HEK293 (cell line): ENCODE measurements around the gene RSPRY1.

Source experiments
- CTCF ChIA-PET: fragments of 350-600 bp; formaldehyde crosslinking; extraction: SDS; loops from one replicate; lab custom pipeline; 2021; ENCODE audit warnings: antibody characterized with exemption; lab: Yijun Ruan, JAX
- POLR2A ChIA-PET: fragments of 300-600 bp; formaldehyde crosslinking; extraction: SDS; loops from one replicate; lab custom pipeline; 2020; ENCODE audit warnings: antibody characterized with exemption, inconsistent platforms; lab: Yijun Ruan, JAX
- H3K27ac ChIP-seq: fragments of 200-500 bp; sonication (Bioruptor generic); 2 replicates; pipeline ENCODE4 v1.5.1; 2014; ENCODE audit warnings: low read depth, low read length, control low read depth, inconsistent platforms; ENCODE audit errors: extremely low read depth
- H3K36me3 ChIP-seq, 2 experiments: fragments of 200-500 bp in 1 of 2; sonication (Bioruptor generic) in 1 of 2; 1 replicate in 1 of 2; 2 replicates in 1 of 2; pipeline ENCODE4 v1.5.1; 2014 to 2017; ENCODE audit warnings: inconsistent platforms in 2 of 2, low read length in 2 of 2; ENCODE audit not compliant: control insufficient read depth in 2 of 2, insufficient read depth in 1 of 2
- H3K4me1 ChIP-seq: fragments of 200-500 bp; sonication (Bioruptor generic); 2 replicates; pipeline ENCODE4 v1.5.1; 2014; ENCODE audit warnings: mild to moderate bottlenecking, low read length, inconsistent platforms; ENCODE audit not compliant: control insufficient read depth, insufficient read depth
- H3K4me3 ChIP-seq: 2 replicates; pipeline ENCODE4 v1.5.1; 2011; ENCODE audit warnings: low read depth, mild to moderate bottlenecking, control low read depth, low read length, moderate library complexity
- H3K9me3 ChIP-seq: fragments of 200-500 bp; sonication (Bioruptor generic); 2 replicates; pipeline ENCODE4 v1.5.1; 2014; ENCODE audit warnings: low read depth, low read length, inconsistent platforms; ENCODE audit not compliant: control insufficient read depth, insufficient read depth
- GFI1B ChIP-seq: fragments of 450-650 bp; formaldehyde crosslinking; IDR thresholded peaks from 2 replicates; pipeline ENCODE4 v1.5.1; 2016; ENCODE audit warnings: missing biosample characterization, missing genetic modification characterization
- GLI2 ChIP-seq: fragments of 450-650 bp; formaldehyde crosslinking; IDR thresholded peaks from 2 replicates; pipeline ENCODE4; 2017; ENCODE audit warnings: missing biosample characterization, missing genetic modification characterization, low read depth, borderline replicate concordance
- GLI4 ChIP-seq: fragments of 450-650 bp; formaldehyde crosslinking; IDR thresholded peaks from 2 replicates; pipeline ENCODE4 v1.5.1; 2016; ENCODE audit warnings: missing biosample characterization, missing genetic modification characterization
- GLIS2 ChIP-seq: fragments of 450-650 bp; formaldehyde crosslinking; IDR thresholded peaks from 2 replicates; pipeline ENCODE4 v1.5.1; 2016; ENCODE audit warnings: missing biosample characterization, missing genetic modification characterization
- ZBTB44 ChIP-seq: fragments of 450-650 bp; IDR thresholded peaks from 2 replicates; pipeline ENCODE4 v1.5.1; 2018; ENCODE audit warnings: missing biosample characterization, mild to moderate bottlenecking, missing genetic modification characterization
- ZNF10 ChIP-seq: fragments of 450-650 bp; formaldehyde crosslinking; IDR thresholded peaks from 2 replicates; pipeline ENCODE4 v1.5.1; 2017; ENCODE audit warnings: missing biosample characterization, missing genetic modification characterization
- ZNF112 ChIP-seq: fragments of 450-650 bp; formaldehyde crosslinking; IDR thresholded peaks from 2 replicates; pipeline ENCODE4 v1.5.0; 2017; ENCODE audit warnings: missing biosample characterization, missing genetic modification characterization
- ZNF121 ChIP-seq: fragments of 450-650 bp; formaldehyde crosslinking; IDR thresholded peaks from 2 replicates; pipeline ENCODE4 v1.5.1; 2016; ENCODE audit warnings: missing biosample characterization, missing genetic modification characterization
- ZNF155 ChIP-seq: fragments of 450-650 bp; formaldehyde crosslinking; IDR thresholded peaks from 2 replicates; pipeline ENCODE4 v1.5.1; 2016; ENCODE audit warnings: missing biosample characterization, missing genetic modification characterization
- ZNF174 ChIP-seq: fragments of 450-650 bp; formaldehyde crosslinking; IDR thresholded peaks from 2 replicates; pipeline ENCODE4 v1.5.0; 2017; ENCODE audit warnings: missing biosample characterization, mild to moderate bottlenecking, missing genetic modification characterization
- ZNF280D ChIP-seq: fragments of 450-650 bp; formaldehyde crosslinking; IDR thresholded peaks from 2 replicates; pipeline ENCODE4 v1.5.1; 2016; ENCODE audit warnings: missing biosample characterization, missing genetic modification characterization
- ZNF433 ChIP-seq: fragments of 450-650 bp; formaldehyde crosslinking; IDR thresholded peaks from 2 replicates; pipeline ENCODE4 v1.5.1; 2016; ENCODE audit warnings: missing biosample characterization, missing genetic modification characterization, low read depth
- ZNF449 ChIP-seq: fragments of 450-650 bp; formaldehyde crosslinking; IDR thresholded peaks from 2 replicates; pipeline ENCODE4 v1.5.1; 2017; ENCODE audit warnings: missing biosample characterization, mild to moderate bottlenecking, missing genetic modification characterization, moderate library complexity
- ZNF510 ChIP-seq: fragments of 450-650 bp; formaldehyde crosslinking; IDR thresholded peaks from 2 replicates; pipeline ENCODE4 v1.5.1; 2018; ENCODE audit warnings: mild to moderate bottlenecking, missing genetic modification characterization, missing biosample characterization; ENCODE audit not compliant: insufficient replicate concordance
- ZNF623 ChIP-seq: fragments of 450-650 bp; formaldehyde crosslinking; IDR thresholded peaks from 2 replicates; pipeline ENCODE4 v1.5.1; 2016; ENCODE audit warnings: missing biosample characterization, missing genetic modification characterization
- ZNF624 ChIP-seq: fragments of 450-650 bp; formaldehyde crosslinking; IDR thresholded peaks from 2 replicates; pipeline ENCODE4 v1.5.1; 2017; ENCODE audit warnings: missing biosample characterization, missing genetic modification characterization
- ZNF664 ChIP-seq: fragments of 450-650 bp; formaldehyde crosslinking; IDR thresholded peaks from 2 replicates; pipeline ENCODE4 v1.5.1; 2016; ENCODE audit warnings: missing biosample characterization, missing genetic modification characterization
- ZNF677 ChIP-seq: fragments of 450-650 bp; IDR thresholded peaks from 2 replicates; pipeline ENCODE4 v1.5.0; 2018; ENCODE audit warnings: missing biosample characterization, mild to moderate bottlenecking, missing genetic modification characterization, moderate library complexity
- ZNF701 ChIP-seq: fragments of 450-650 bp; formaldehyde crosslinking; IDR thresholded peaks from 2 replicates; pipeline ENCODE4 v1.5.1; 2016; ENCODE audit warnings: missing biosample characterization, missing genetic modification characterization
- ZNF704 ChIP-seq: fragments of 450-650 bp; formaldehyde crosslinking; IDR thresholded peaks from 2 replicates; pipeline ENCODE4 v1.5.1; 2016; ENCODE audit warnings: missing biosample characterization, missing genetic modification characterization

RSPRY1 gene

GRCh38 chr16:57209780-57210179, 23.7 kb downstream of the RSPRY1 start:
- Histone ChIP-seq H3K36me3 (peaks cover 34 to 80% of the 10 kb centered on the region in 2 experiments), H3K27ac (no peak overlapping the region), H3K4me1 (no peaks in the 10 kb centered on the region), H3K9me3 (no peaks in the 10 kb centered on the region)
- ChIA-PET CTCF (no interaction called here), POLR2A (no interaction called here)
- TF ChIP-seq ZNF10 (tag by site-specific recombination) = no peak
- no peak for TF ChIP-seq ZNF174
- TF ChIP-seq ZBTB44 (tag by site-specific recombination) = no peak
- TF ChIP-seq ZNF704 (tag by site-specific recombination) = no peak
- TF ChIP-seq ZNF664 (tag by site-specific recombination) = no peak
- no peak for TF ChIP-seq ZNF155
- TF ChIP-seq ZNF449 = no peak
- no peak for TF ChIP-seq ZNF433 (tag by site-specific recombination)
- no peak for TF ChIP-seq ZNF510 (tag by site-specific recombination)
- no peak for TF ChIP-seq GFI1B
- no peak for TF ChIP-seq ZNF280D (tag by site-specific recombination)
- TF ChIP-seq, all 188 proteins: peak for 0
- no peak overlapping the region for H3K4me3 ChIP-seq

GRCh38 chr16:57213462-57213861, 27.3 kb downstream of the RSPRY1 start:
- Histone ChIP-seq H3K36me3 (peaks cover 54 to 82% of the 10 kb centered on the region in 2 experiments), H3K4me1 (no peaks in the 10 kb centered on the region)
- no peak for TF ChIP-seq ZNF701 (tag by site-specific recombination)
- no peak for TF ChIP-seq ZNF121 (tag by site-specific recombination)
- no peak for TF ChIP-seq GLIS2 (tag by site-specific recombination)
- TF ChIP-seq GLI4 (tag by site-specific recombination) = no peak
- TF ChIP-seq ZNF112 = no peak
- no peak for TF ChIP-seq GLI2
- TF ChIP-seq ZNF10 (tag by site-specific recombination) = no peak
- TF ChIP-seq ZNF624 = no peak
- TF ChIP-seq ZNF623 (tag by site-specific recombination) = no peak
- no peak for TF ChIP-seq ZNF677 (tag by site-specific recombination)
- TF ChIP-seq, all 188 proteins: peak for 0
- ChIA-PET POLR2A (interaction anchor here (0.8 kb wide), 1 partner anchor 32 kb away, joined by 3 read pairs; the partner anchor contains the start of gene ARL2BP), CTCF (no interaction called here)
- Histone ChIP-seq H3K4me3 (no peak overlapping the region), H3K27ac (no peak overlapping the region), H3K9me3 (no peaks in the 10 kb centered on the region; the same call in 1 of the 2 replicates)
